GM12864 (cell line): ENCODE measurements around the gene PRRX1.

Experiments used
- DNase-seq: peaks from one replicate; pipeline ENCODE4 v3.0.0-alpha.2; 2011; ENCODE audit warnings: low read depth
- H3K4me3 ChIP-seq: 2 replicates; pipeline ENCODE4 v1.5.1; 2011; ENCODE audit warnings: mild to moderate bottlenecking, low read depth, low read length, control low read depth
- CTCF ChIP-seq: IDR thresholded peaks from 2 replicates; pipeline ENCODE4 v1.5.1; 2011; ENCODE audit warnings: low read depth, mild to moderate bottlenecking, moderate library complexity, low read length, control low read depth, inconsistent platforms; ENCODE audit errors: missing control alignments

PRRX1 gene

GRCh38 chr1:170731566-170732251 lies 67.8 kb downstream of the PRRX1 start:
- TF ChIP-seq CTCF, result no peak
- H3K4me3 ChIP-seq, result no peak overlapping the region
- no peak for DNase-seq

GRCh38 chr1:170732252-170732588 lies 68.3 kb downstream of the PRRX1 start:
- no peak overlapping the region for H3K4me3 ChIP-seq
- no peak for TF ChIP-seq CTCF
- no peak for DNase-seq

GRCh38 chr1:170734412-170735175 lies 70.7 kb downstream of the PRRX1 start:
- no peak for DNase-seq

GRCh38 chr1:170735366-170736263 lies 71.7 kb downstream of the PRRX1 start:
- no peak for DNase-seq
- no peak for TF ChIP-seq CTCF
- H3K4me3 ChIP-seq, result no peak overlapping the region

More at GRCh38 chr1:170734412-170735175, 70.7 kb downstream of the PRRX1 start:
- TF ChIP-seq CTCF, result no peak
- H3K4me3 ChIP-seq, result no peak overlapping the region

- no peak for DNase-seq
- TF ChIP-seq CTCF, result no peak
- H3K4me3 ChIP-seq, result no peak overlapping the region
These were observed 75.9 kb downstream of the PRRX1 start for GRCh38 chr1:170739803-170740202.

GRCh38 chr1:170741678-170742077 lies 77.7 kb downstream of the PRRX1 start:
- TF ChIP-seq CTCF, result no peak
- no peak for DNase-seq
- H3K4me3 ChIP-seq, result no peak overlapping the region
